ENCODE results near the gene ARMC2. TPM values are rescaled to one million over a fixed set of nuclear protein-coding genes. Genes with fewer than 3 reads are reported as not detected.

The ARMC2 gene
- total RNA-seq, 1 donor from 2014 or later, result 6.9 TPM

GRCh38 chr6:108947114-108947854, 99.1 kb downstream of the ARMC2 start:
- Mint-ChIP-seq H3K9me3 (ENCODE audit: unreplicated experiment) (no peaks in the 10 kb centered on the region), H3K27ac (ENCODE audit: unreplicated experiment) (no peak overlapping the region), H3K4me1 (ENCODE audit: low read depth, unreplicated experiment) (peaks cover 25% of the 10 kb centered on the region), H3K4me3 (ENCODE audit: unreplicated experiment) (no peak overlapping the region), H3K27me3 (ENCODE audit: unreplicated experiment) (no peaks in the 10 kb centered on the region), H3K36me3 (ENCODE audit: unreplicated experiment) (no peaks in the 10 kb centered on the region)
- TF ChIP-seq, protein P1, sequence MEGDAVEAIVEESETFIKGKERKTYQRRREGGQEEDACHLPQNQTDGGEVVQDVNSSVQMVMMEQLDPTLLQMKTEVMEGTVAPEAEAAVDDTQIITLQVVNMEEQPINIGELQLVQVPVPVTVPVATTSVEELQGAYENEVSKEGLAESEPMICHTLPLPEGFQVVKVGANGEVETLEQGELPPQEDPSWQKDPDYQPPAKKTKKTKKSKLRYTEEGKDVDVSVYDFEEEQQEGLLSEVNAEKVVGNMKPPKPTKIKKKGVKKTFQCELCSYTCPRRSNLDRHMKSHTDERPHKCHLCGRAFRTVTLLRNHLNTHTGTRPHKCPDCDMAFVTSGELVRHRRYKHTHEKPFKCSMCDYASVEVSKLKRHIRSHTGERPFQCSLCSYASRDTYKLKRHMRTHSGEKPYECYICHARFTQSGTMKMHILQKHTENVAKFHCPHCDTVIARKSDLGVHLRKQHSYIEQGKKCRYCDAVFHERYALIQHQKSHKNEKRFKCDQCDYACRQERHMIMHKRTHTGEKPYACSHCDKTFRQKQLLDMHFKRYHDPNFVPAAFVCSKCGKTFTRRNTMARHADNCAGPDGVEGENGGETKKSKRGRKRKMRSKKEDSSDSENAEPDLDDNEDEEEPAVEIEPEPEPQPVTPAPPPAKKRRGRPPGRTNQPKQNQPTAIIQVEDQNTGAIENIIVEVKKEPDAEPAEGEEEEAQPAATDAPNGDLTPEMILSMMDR (IDR thresholded peaks at IDR 0.05; ENCODE audit: partially characterized antibody, unreplicated experiment), result no peak
- DNase-seq, result no peak

DNA sequence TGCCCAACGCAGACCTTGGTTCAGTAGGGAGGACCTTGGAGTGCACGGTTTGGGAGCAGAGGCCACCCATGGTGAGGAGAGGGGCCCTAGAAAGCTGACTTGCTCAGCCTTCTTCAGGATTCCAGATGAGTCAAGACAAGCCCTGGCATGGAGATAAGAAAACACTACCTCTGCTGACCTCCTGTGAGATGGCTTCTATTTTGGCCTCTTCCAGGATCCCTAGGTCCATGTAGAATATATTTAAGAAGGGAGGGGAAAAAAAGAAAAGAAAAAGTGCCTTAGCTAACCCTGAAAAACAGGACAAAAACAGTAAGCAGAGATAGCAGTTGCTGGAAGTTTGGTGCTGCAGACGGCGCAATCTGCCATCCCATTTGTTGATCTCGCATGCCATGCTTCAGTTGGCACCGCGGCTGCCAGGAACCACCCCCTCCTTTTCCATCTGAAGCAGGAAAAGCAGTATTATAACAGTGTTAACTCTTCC, 100.0 kb downstream of the ARMC2 start:
- H3K36me3 Mint-ChIP-seq (ENCODE audit: unreplicated experiment), result no peaks in the 10 kb centered on the region
- H3K27ac Mint-ChIP-seq (ENCODE audit: unreplicated experiment), result no peak overlapping the region
- TF ChIP-seq, protein P1 (IDR thresholded peaks at IDR 0.05; ENCODE audit: partially characterized antibody, unreplicated experiment), result no peak
- no peaks in the 10 kb centered on the region for H3K9me3 Mint-ChIP-seq (ENCODE audit: unreplicated experiment)
- no peak overlapping the region for H3K4me3 Mint-ChIP-seq (ENCODE audit: unreplicated experiment)
- H3K4me1 Mint-ChIP-seq (ENCODE audit: low read depth, unreplicated experiment), result peaks cover 22% of the 10 kb centered on the region
- no peaks in the 10 kb centered on the region for H3K27me3 Mint-ChIP-seq (ENCODE audit: unreplicated experiment)
- DNase-seq, result no peak

DNA sequence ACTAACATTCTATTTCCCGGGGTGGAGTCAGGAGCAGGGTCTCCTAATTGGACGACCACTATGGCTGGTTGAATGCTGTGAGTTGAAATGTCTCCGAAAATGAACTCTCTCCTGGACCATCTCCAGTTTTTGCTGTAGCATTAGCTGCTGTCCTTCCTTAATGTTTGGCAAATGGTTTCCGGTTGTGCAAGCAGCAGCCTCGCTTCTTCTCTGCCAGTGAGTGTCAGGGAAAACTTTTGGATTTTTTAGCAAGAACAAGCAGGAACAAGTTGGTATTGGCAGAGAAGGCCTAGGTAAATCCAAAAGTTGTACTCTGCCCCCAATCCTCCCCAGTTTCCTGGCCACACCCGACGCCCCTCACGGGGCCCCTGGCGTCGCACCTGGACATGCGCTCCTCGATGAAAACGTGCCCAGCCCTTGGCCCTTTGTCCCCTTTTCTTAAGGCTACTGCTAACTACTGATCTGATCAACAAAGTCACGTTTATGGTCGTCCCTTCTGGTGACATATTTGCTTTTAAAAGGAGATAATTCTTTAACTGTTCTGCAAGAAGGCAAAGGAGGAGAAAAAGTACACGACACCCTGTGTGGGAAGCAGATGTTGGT, 103.2 kb downstream of the ARMC2 start:
- H3K36me3 Mint-ChIP-seq (ENCODE audit: unreplicated experiment), result no peaks in the 10 kb centered on the region
- H3K4me3 Mint-ChIP-seq (ENCODE audit: unreplicated experiment), result no peak overlapping the region
- H3K9me3 Mint-ChIP-seq (ENCODE audit: unreplicated experiment), result no peaks in the 10 kb centered on the region
- TF ChIP-seq, protein P1 (IDR thresholded peaks at IDR 0.05; ENCODE audit: partially characterized antibody, unreplicated experiment), result no peak
- H3K4me1 Mint-ChIP-seq (ENCODE audit: low read depth, unreplicated experiment), result peaks cover 4% of the 10 kb centered on the region
- H3K27ac Mint-ChIP-seq (ENCODE audit: unreplicated experiment), result no peak overlapping the region
- no peaks in the 10 kb centered on the region for H3K27me3 Mint-ChIP-seq (ENCODE audit: unreplicated experiment)
- no peak for DNase-seq

DNA sequence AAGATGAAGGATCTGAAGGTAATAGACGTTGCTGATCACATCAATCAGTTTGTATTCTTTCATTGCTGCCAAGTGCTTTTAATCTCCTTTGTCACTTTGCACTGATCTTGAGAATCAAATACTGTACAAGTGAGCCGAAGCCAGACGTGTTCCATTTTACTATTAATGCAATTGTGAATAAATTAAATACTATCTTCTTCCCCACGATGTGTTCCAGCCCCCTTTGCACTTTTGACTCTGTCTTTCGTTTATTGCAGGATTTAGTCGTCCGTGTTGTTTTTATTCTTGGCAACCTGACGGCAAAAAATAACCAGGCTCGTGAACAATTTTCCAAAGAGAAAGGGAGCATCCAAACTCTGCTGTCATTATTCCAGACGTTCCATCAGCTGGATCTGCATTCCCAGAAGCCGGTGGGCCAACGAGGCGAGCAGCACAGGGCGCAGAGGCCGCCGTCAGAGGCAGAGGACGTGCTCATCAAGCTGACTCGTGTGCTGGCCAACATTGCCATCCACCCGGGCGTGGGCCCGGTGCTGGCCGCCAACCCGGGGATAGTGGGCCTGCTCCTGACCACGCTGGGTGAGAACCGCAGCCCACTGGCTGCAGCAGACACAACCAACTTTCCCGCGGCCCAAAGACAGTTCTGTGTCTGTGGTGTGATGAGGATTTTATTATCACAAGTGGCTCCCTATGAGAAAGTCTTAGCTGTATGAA, 104.7 kb downstream of the ARMC2 start:
- Mint-ChIP-seq H3K4me1 (ENCODE audit: low read depth, unreplicated experiment) (no peaks in the 10 kb centered on the region), H3K27me3 (ENCODE audit: unreplicated experiment) (no peaks in the 10 kb centered on the region)

More for the DNA sequence above, 104.7 kb downstream of the ARMC2 start:
- Mint-ChIP-seq H3K9me3 (ENCODE audit: unreplicated experiment) (no peaks in the 10 kb centered on the region), H3K27ac (ENCODE audit: unreplicated experiment) (no peak overlapping the region), H3K36me3 (ENCODE audit: unreplicated experiment) (no peaks in the 10 kb centered on the region), H3K4me3 (ENCODE audit: unreplicated experiment) (no peak overlapping the region)
- no peak for DNase-seq
- TF ChIP-seq, protein P1 (IDR thresholded peaks at IDR 0.05; ENCODE audit: partially characterized antibody, unreplicated experiment), result no peak

Data from glutamatergic neuron (in vitro differentiated cells).